ENCODE results near the gene GRB10. TPM values are rescaled to one million over a fixed set of nuclear protein-coding genes. Genes with fewer than 3 reads are reported as not detected.

The GRB10 gene
- total and polyA plus RNA-seq, 2 donors (not counting 3 experiments of a cell fraction or from before 2014, with no cell fraction given): 43.7 to 240 TPM

- intact Hi-C loops (cut with micrococcal nuclease) (no loop called here), dilution Hi-C loops (cut with MboI; ENCODE audit: extremely low pct_ligation_motif_present, low sequenced_read_pairs) (no loop called here)
- no peak overlapping the region for H3K4me2 ChIP-seq (ENCODE audit: insufficient read depth, low read length)
- no TSS peak for BruUV-seq (replicated peaks)
- no peaks in the 10 kb centered on the region for H4K20me1 ChIP-seq (replicated peaks; ENCODE audit: control insufficient read depth, extremely low read depth, insufficient read depth, low read length)
- H2AFZ ChIP-seq (ENCODE audit: low read depth, low read length): no peak overlapping the region
- FAIRE-seq (no peak), DNase-seq (ENCODE audit: low read depth, low spot score) (no peak)
- H3K27ac ChIP-seq (ENCODE audit: insufficient read depth, low read depth, low read length): no peak overlapping the region
- peaks cover 50% of the 10 kb centered on the region for H3K79me2 ChIP-seq (ENCODE audit: control insufficient read depth, insufficient read depth, low read length)
- CTCF ChIA-PET: interaction anchor here (1.7 kb wide), 1 partner anchor 486 kb away, joined by 5 read pairs; no protein-coding TSS in a partner anchor
- H3K27me3 ChIP-seq (ENCODE audit: control insufficient read depth in 2 of 2, insufficient read depth in 2 of 2, low read length in 2 of 2): no peaks in the 10 kb centered on the region
- H3K9me3 ChIP-seq (replicated peaks; ENCODE audit: control insufficient read depth, insufficient read depth, low read length): no peaks in the 10 kb centered on the region
- no peak overlapping the region for H3K4me3 ChIP-seq (replicated peaks in 1 of 3; ENCODE audit: insufficient read depth in 1 of 3, low read depth in 1 of 3, low read length in 3 of 3)
- peaks cover 0 to 35% of the 10 kb centered on the region in 2 experiments for H3K36me3 ChIP-seq (ENCODE audit: control insufficient read depth in 2 of 2, extremely low read depth in 1 of 2, insufficient read depth in 2 of 2, low read length in 2 of 2)
- H3K9ac ChIP-seq (replicated peaks; ENCODE audit: extremely low read depth, insufficient read depth, low read length): no peak overlapping the region
- peaks cover 16% of the 10 kb centered on the region for H3K4me1 ChIP-seq (ENCODE audit: control insufficient read depth, extremely low read depth, insufficient read depth, low read length)
- POLR2A ChIA-PET: no interaction called here
- TF ChIP-seq JUN (IDR thresholded peaks at IDR 0.05; ENCODE audit: borderline replicate concordance, insufficient read depth, insufficient read length, low read depth) (no peak), POLR2AphosphoS5 (IDR thresholded peaks at IDR 0.05; ENCODE audit: insufficient read depth, low read depth, low read length) (no peak), EZH2 (IDR thresholded peaks at IDR 0.05; ENCODE audit: borderline replicate concordance, low read depth, low read length, severe bottlenecking) (no peak), FOS (IDR thresholded peaks at IDR 0.05; ENCODE audit: borderline replicate concordance, insufficient read depth, low read length) (no peak), MYC (IDR thresholded peaks at IDR 0.05; ENCODE audit: low read depth, low read length) (no peak), POLR2A (IDR thresholded peaks at IDR 0.05; ENCODE audit: low read depth, low read length) (no peak), GATA2 (IDR thresholded peaks at IDR 0.05; ENCODE audit: insufficient read depth, insufficient read length, low read depth, low read length) (no peak)
- TF ChIP-seq, protein P1, sequence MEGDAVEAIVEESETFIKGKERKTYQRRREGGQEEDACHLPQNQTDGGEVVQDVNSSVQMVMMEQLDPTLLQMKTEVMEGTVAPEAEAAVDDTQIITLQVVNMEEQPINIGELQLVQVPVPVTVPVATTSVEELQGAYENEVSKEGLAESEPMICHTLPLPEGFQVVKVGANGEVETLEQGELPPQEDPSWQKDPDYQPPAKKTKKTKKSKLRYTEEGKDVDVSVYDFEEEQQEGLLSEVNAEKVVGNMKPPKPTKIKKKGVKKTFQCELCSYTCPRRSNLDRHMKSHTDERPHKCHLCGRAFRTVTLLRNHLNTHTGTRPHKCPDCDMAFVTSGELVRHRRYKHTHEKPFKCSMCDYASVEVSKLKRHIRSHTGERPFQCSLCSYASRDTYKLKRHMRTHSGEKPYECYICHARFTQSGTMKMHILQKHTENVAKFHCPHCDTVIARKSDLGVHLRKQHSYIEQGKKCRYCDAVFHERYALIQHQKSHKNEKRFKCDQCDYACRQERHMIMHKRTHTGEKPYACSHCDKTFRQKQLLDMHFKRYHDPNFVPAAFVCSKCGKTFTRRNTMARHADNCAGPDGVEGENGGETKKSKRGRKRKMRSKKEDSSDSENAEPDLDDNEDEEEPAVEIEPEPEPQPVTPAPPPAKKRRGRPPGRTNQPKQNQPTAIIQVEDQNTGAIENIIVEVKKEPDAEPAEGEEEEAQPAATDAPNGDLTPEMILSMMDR (IDR thresholded peaks at IDR 0.05; ENCODE audit: extremely low read depth in 1 of 2, insufficient read depth in 1 of 2, low read depth in 1 of 2, low read length in 2 of 2): no peak
- TF ChIP-seq, protein P2, sequence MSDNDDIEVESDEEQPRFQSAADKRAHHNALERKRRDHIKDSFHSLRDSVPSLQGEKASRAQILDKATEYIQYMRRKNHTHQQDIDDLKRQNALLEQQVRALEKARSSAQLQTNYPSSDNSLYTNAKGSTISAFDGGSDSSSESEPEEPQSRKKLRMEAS (IDR thresholded peaks at IDR 0.05; ENCODE audit: insufficient read depth, insufficient read length): no peak
- no peaks in the 10 kb centered on the region for H3K9me1 ChIP-seq (replicated peaks; ENCODE audit: control insufficient read depth, extremely low read depth, insufficient read depth, low read length)
Observed at GRCh38 chr7:50655490-50655889, 127.2 kb downstream of the GRB10 start.

All from endothelial cell of umbilical vein (primary cell).